GM23338 (cell line): ENCODE data around the gene KEL.

Source experiments
- CREB1 ChIP-seq: fragments of 250-450 bp; sonication (Bioruptor Pico); IDR thresholded peaks from 2 replicates; pipeline ENCODE4 v1.5.0; 2020; ENCODE audit warnings: low read depth, mild to moderate bottlenecking, moderate library complexity
- EZH2 ChIP-seq: fragments of 200-600 bp; sonication (generic); IDR thresholded peaks from one replicate; pipeline ENCODE4 v1.8.0; 2017; ENCODE audit warnings: antibody characterized with exemption, mild to moderate bottlenecking, low read depth; ENCODE audit not compliant: unreplicated experiment
- EZH2phosphoT487 ChIP-seq: fragments of 200-600 bp; sonication (generic); IDR thresholded peaks from one replicate; pipeline ENCODE4 v1.8.1; 2018; ENCODE audit warnings: antibody characterized with exemption; ENCODE audit not compliant: unreplicated experiment
- JUNB ChIP-seq: IDR thresholded peaks from one replicate; pipeline ENCODE4 v1.6.1; 2016; ENCODE audit warnings: antibody characterized with exemption; ENCODE audit not compliant: unreplicated experiment
- NANOG ChIP-seq: IDR thresholded peaks from 2 replicates; pipeline ENCODE4 v1.6.1; 2016; ENCODE audit warnings: antibody characterized with exemption, borderline replicate concordance
- POLR2AphosphoS5 ChIP-seq: IDR thresholded peaks from 2 replicates; pipeline ENCODE4 v1.6.1; 2016; ENCODE audit warnings: antibody characterized with exemption, low read depth
- STAT1 ChIP-seq: IDR thresholded peaks from one replicate; pipeline ENCODE4 v1.6.1; 2016; ENCODE audit warnings: antibody characterized with exemption; ENCODE audit not compliant: unreplicated experiment
- ZNF114 ChIP-seq: fragments of 250-450 bp; sonication (Bioruptor Pico); IDR thresholded peaks from 2 replicates; pipeline ENCODE4 v1.5.0; 2020; ENCODE audit warnings: mild to moderate bottlenecking, moderate library complexity
- TF ChIP-seq, protein P1 (sequence below): IDR thresholded peaks from one replicate; pipeline ENCODE4 v1.6.1; 2018; ENCODE audit warnings: antibody characterized with exemption; ENCODE audit not compliant: unreplicated experiment
- TF ChIP-seq, protein P2 (sequence below), 2 experiments: fragments of 200-600 bp in 1 of 2; sonication (generic) in 1 of 2; conservative IDR thresholded peaks; 2 replicates each; pipeline versions ENCODE4 v1.5.1 to v1.6.1; 2016 to 2017; ENCODE audit warnings: antibody characterized with exemption in 2 of 2, low read depth in 2 of 2, mild to moderate bottlenecking in 2 of 2, moderate library complexity in 1 of 2
- TF ChIP-seq, protein P3 (sequence below): IDR thresholded peaks from 2 replicates; pipeline ENCODE4 v1.6.1; 2016; ENCODE audit warnings: antibody characterized with exemption

DNA sequence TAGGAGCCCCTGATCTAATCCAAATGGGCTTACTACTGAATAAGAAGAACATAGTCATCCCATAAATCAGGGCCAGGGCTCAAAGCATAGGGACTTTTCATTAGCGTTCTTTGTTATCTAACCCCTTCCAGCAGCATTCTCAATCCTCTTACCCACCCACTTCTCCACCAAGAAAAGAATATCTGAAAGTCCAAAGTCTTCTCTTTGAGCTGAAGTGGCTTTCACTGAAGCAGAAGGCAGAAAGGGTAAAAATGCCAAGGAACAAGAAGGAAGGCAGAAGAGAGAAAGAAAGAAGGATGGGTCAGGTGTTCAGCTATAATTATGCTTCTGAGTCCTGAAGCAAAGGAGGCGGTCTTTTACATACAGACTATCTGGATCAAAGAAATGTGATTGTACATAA is 38.8 kb downstream of the KEL start:
- TF ChIP-seq, protein P1, sequence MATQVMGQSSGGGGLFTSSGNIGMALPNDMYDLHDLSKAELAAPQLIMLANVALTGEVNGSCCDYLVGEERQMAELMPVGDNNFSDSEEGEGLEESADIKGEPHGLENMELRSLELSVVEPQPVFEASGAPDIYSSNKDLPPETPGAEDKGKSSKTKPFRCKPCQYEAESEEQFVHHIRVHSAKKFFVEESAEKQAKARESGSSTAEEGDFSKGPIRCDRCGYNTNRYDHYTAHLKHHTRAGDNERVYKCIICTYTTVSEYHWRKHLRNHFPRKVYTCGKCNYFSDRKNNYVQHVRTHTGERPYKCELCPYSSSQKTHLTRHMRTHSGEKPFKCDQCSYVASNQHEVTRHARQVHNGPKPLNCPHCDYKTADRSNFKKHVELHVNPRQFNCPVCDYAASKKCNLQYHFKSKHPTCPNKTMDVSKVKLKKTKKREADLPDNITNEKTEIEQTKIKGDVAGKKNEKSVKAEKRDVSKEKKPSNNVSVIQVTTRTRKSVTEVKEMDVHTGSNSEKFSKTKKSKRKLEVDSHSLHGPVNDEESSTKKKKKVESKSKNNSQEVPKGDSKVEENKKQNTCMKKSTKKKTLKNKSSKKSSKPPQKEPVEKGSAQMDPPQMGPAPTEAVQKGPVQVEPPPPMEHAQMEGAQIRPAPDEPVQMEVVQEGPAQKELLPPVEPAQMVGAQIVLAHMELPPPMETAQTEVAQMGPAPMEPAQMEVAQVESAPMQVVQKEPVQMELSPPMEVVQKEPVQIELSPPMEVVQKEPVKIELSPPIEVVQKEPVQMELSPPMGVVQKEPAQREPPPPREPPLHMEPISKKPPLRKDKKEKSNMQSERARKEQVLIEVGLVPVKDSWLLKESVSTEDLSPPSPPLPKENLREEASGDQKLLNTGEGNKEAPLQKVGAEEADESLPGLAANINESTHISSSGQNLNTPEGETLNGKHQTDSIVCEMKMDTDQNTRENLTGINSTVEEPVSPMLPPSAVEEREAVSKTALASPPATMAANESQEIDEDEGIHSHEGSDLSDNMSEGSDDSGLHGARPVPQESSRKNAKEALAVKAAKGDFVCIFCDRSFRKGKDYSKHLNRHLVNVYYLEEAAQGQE, result no peak
- TF ChIP-seq, protein P2, sequence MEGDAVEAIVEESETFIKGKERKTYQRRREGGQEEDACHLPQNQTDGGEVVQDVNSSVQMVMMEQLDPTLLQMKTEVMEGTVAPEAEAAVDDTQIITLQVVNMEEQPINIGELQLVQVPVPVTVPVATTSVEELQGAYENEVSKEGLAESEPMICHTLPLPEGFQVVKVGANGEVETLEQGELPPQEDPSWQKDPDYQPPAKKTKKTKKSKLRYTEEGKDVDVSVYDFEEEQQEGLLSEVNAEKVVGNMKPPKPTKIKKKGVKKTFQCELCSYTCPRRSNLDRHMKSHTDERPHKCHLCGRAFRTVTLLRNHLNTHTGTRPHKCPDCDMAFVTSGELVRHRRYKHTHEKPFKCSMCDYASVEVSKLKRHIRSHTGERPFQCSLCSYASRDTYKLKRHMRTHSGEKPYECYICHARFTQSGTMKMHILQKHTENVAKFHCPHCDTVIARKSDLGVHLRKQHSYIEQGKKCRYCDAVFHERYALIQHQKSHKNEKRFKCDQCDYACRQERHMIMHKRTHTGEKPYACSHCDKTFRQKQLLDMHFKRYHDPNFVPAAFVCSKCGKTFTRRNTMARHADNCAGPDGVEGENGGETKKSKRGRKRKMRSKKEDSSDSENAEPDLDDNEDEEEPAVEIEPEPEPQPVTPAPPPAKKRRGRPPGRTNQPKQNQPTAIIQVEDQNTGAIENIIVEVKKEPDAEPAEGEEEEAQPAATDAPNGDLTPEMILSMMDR (conservative IDR thresholded peaks at IDR 0.05; ENCODE audit: low read depth in 2 of 2), result no peak
- TF ChIP-seq POLR2AphosphoS5 (no peak), EZH2 (no peak), JUNB (no peak), STAT1 (no peak), ZNF114 (CRISPR knock-in tag) (no peak), EZH2phosphoT487 (no peak), CREB1 (CRISPR knock-in tag) (no peak), NANOG (no peak)
- TF ChIP-seq, protein P3, sequence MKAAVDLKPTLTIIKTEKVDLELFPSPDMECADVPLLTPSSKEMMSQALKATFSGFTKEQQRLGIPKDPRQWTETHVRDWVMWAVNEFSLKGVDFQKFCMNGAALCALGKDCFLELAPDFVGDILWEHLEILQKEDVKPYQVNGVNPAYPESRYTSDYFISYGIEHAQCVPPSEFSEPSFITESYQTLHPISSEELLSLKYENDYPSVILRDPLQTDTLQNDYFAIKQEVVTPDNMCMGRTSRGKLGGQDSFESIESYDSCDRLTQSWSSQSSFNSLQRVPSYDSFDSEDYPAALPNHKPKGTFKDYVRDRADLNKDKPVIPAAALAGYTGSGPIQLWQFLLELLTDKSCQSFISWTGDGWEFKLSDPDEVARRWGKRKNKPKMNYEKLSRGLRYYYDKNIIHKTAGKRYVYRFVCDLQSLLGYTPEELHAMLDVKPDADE, result no peak
